Measurements from ENCODE around the gene PSMF1. TPM values are rescaled to one million over a fixed set of nuclear protein-coding genes. Genes with fewer than 3 reads are reported as not detected.

PSMF1 gene
- total RNA-seq, 1 experiment from 2014 or later = 166 TPM

- Histone ChIP-seq H3K9me2 (ENCODE audit: insufficient read depth) (no peaks in the 10 kb centered on the region), H3F3A (ENCODE audit: insufficient read depth, low read depth) (no peaks in the 10 kb centered on the region), H3K9me3 (ENCODE audit: insufficient read depth, low read depth) (no peaks in the 10 kb centered on the region), H3K79me2 (ENCODE audit: low read depth) (no peaks in the 10 kb centered on the region), H3K4me2 (no peak overlapping the region), H2AFZ (no peak overlapping the region), H3K27ac (no peak overlapping the region), H3K36me3 (ENCODE audit: low read depth) (no peaks in the 10 kb centered on the region), H4K20me1 (ENCODE audit: insufficient read depth) (no peaks in the 10 kb centered on the region), H3K4me1 (replicated peaks; ENCODE audit: insufficient read depth) (no peaks in the 10 kb centered on the region; the same call in 1 of the 2 replicates), H3K27me3 (ENCODE audit: insufficient read depth, low read depth) (peaks cover 33% of the 10 kb centered on the region), H3K4me3 (no peak overlapping the region)
- TF ChIP-seq EZH2 (IDR thresholded peaks at IDR 0.05; ENCODE audit: low read depth) = no peak
- no TSS peak for BruUV-seq (replicated peaks)
- ChIA-PET POLR2A (ENCODE audit: unreplicated experiment) (no interaction called here), CTCF (no interaction called here)
- intact Hi-C loops (cut with micrococcal nuclease; ENCODE audit: unreplicated experiment) = no loop called here
- DNase-seq = no peak
Observed at GRCh38 chr20:1204576-1204975, 86.2 kb downstream of the PSMF1 start.

- no peak overlapping the region for H3K4me3 ChIP-seq
- H3K9me3 ChIP-seq (ENCODE audit: insufficient read depth, low read depth) = no peaks in the 10 kb centered on the region
- no peak for DNase-seq
- no peaks in the 10 kb centered on the region for H3K79me2 ChIP-seq (ENCODE audit: low read depth)
- H3K36me3 ChIP-seq (ENCODE audit: low read depth) = no peaks in the 10 kb centered on the region
- peaks cover 37% of the 10 kb centered on the region for H3K27me3 ChIP-seq (ENCODE audit: insufficient read depth, low read depth)
- BruUV-seq (replicated peaks) = no TSS peak
- H4K20me1 ChIP-seq (ENCODE audit: insufficient read depth) = no peaks in the 10 kb centered on the region
- intact Hi-C loops (cut with micrococcal nuclease; ENCODE audit: unreplicated experiment) = no loop called here
- H3K27ac ChIP-seq = no peak overlapping the region
- CTCF ChIA-PET = interaction anchor here (0.6 kb wide), 1 partner anchor 206 kb away, joined by 13 read pairs; no protein-coding TSS in a partner anchor
- no peaks in the 10 kb centered on the region for H3F3A ChIP-seq (ENCODE audit: insufficient read depth, low read depth)
- no peak overlapping the region for H3K4me2 ChIP-seq
- no peak overlapping the region for H2AFZ ChIP-seq
- no peaks in the 10 kb centered on the region for H3K9me2 ChIP-seq (ENCODE audit: insufficient read depth)
- TF ChIP-seq, protein P1, sequence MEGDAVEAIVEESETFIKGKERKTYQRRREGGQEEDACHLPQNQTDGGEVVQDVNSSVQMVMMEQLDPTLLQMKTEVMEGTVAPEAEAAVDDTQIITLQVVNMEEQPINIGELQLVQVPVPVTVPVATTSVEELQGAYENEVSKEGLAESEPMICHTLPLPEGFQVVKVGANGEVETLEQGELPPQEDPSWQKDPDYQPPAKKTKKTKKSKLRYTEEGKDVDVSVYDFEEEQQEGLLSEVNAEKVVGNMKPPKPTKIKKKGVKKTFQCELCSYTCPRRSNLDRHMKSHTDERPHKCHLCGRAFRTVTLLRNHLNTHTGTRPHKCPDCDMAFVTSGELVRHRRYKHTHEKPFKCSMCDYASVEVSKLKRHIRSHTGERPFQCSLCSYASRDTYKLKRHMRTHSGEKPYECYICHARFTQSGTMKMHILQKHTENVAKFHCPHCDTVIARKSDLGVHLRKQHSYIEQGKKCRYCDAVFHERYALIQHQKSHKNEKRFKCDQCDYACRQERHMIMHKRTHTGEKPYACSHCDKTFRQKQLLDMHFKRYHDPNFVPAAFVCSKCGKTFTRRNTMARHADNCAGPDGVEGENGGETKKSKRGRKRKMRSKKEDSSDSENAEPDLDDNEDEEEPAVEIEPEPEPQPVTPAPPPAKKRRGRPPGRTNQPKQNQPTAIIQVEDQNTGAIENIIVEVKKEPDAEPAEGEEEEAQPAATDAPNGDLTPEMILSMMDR (conservative IDR thresholded peaks at IDR 0.05) = no peak
- no peak for TF ChIP-seq EZH2 (IDR thresholded peaks at IDR 0.05; ENCODE audit: low read depth)
- no peaks in the 10 kb centered on the region; the same call in 1 of the 2 replicates for H3K4me1 ChIP-seq (replicated peaks; ENCODE audit: insufficient read depth)
- POLR2A ChIA-PET (ENCODE audit: unreplicated experiment) = no interaction called here
Observed at GRCh38 chr20:1205802-1206201, 87.4 kb downstream of the PSMF1 start.

DNA sequence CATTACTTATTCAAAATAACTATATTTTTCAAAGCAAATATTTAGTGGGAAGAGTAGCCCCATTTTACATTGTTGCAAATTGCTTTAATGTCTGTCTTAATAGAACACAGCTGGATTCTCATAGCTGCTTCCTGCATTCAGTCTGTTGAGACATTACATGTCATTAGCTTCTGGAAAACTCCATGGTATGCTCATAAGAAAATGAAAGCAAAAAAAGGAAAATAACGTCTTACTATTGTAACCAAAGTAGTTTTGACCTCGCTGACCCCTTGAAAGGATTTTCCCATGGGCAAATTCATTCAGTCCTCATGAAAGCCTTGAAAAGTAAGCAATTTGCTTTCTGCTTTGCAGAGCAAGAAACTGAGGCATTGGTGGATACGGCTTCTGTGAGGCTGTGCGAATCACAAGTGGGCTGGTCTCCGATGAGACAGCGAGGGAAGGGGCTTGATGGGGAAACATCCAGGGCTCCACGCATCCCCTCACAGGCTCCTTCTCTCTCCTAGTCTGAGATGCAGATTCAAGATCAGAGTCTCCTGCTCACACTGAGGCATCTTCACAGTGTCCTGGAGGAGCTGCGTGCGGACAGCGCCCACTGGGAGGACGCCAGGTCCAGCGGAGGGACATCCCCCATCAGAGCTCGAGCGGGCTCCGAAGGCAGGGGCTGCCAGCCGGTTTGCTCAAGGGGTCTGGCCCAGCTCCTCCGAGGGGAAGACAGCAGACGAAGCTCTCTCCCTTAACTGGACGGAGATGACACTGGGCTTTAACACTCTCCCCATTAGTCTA, 88.2 kb downstream of the PSMF1 start:
- Histone ChIP-seq H3K9me2 (ENCODE audit: insufficient read depth) (no peaks in the 10 kb centered on the region), H3F3A (ENCODE audit: insufficient read depth, low read depth) (no peaks in the 10 kb centered on the region), H4K20me1 (ENCODE audit: insufficient read depth) (no peaks in the 10 kb centered on the region), H2AFZ (no peak overlapping the region), H3K4me3 (no peak overlapping the region), H3K27me3 (ENCODE audit: insufficient read depth, low read depth) (peaks cover 45% of the 10 kb centered on the region), H3K36me3 (ENCODE audit: low read depth) (no peaks in the 10 kb centered on the region), H3K27ac (no peak overlapping the region), H3K4me2 (no peak overlapping the region), H3K79me2 (ENCODE audit: low read depth) (no peaks in the 10 kb centered on the region), H3K4me1 (replicated peaks; ENCODE audit: insufficient read depth) (no peaks in the 10 kb centered on the region; the same call in 1 of the 2 replicates), H3K9me3 (ENCODE audit: insufficient read depth, low read depth) (no peaks in the 10 kb centered on the region)
- POLR2A ChIA-PET (ENCODE audit: unreplicated experiment) = no interaction called here
- BruUV-seq (replicated peaks) = no TSS peak
- CTCF ChIA-PET = no interaction called here
- DNase-seq = no peak
- intact Hi-C loops (cut with micrococcal nuclease; ENCODE audit: unreplicated experiment) = no loop called here
- TF ChIP-seq, protein P1 (conservative IDR thresholded peaks at IDR 0.05) = no peak
- no peak for TF ChIP-seq EZH2 (IDR thresholded peaks at IDR 0.05; ENCODE audit: low read depth)

Measured in PC-9 (cell line).